Stimulated activated CD8-positive, alpha-beta memory T cell treated with anti-CD3 and anti-CD28 coated beads, Interleukin-2, amount 100 ng/mL, for 48 hours (primary cell): ENCODE results near the gene ISCU.
"Not testable (repeated sequence)": the region's sequence is repeated elsewhere in the genome, so short reads cannot be mapped to it uniquely, and the experiment has no call there.

Experiments used
- DNase-seq, 2 donors: peaks; one replicate each; pipeline ENCODE4 v3.0.0-alpha.2; 2020; ENCODE audit warnings: low read depth in 2 of 2

ISCU gene

GRCh38 chr12:108589028-108589839 is 26.8 kb downstream of the ISCU start:
- DNase-seq: no peak

GRCh38 chr12:108589840-108590229 is 27.4 kb downstream of the ISCU start:
- DNase-seq: no peak

- not testable (repeated sequence) for DNase-seq
Observed at GRCh38 chr12:108590463-108590862, 28.1 kb downstream of the ISCU start.

- DNase-seq: no peak
Observed at GRCh38 chr12:108591267-108591980, 29.0 kb downstream of the ISCU start.

GRCh38 chr12:108592033-108592909 is 29.9 kb downstream of the ISCU start:
- DNase-seq: no peak

GRCh38 chr12:108594323-108594903 is 32.0 kb downstream of the ISCU start:
- no peak for DNase-seq

GRCh38 chr12:108594960-108595710 is 32.7 kb downstream of the ISCU start:
- DNase-seq: no peak

GRCh38 chr12:108595711-108596647 is 33.6 kb downstream of the ISCU start:
- no peak for DNase-seq

- DNase-seq: no peak
Observed at GRCh38 chr12:108596854-108597558, 34.6 kb downstream of the ISCU start.

- DNase-seq: no peak
Observed at GRCh38 chr12:108597559-108598471, 35.4 kb downstream of the ISCU start, which contains the start of gene TMEM119. TSS of gene TMEM119 (minus strand) at chr12:108598084. CDS start at chr12:108592383, 5,701 bp downstream.

GRCh38 chr12:108598553-108599250 is 36.3 kb downstream of the ISCU start:
- no peak for DNase-seq

- DNase-seq: no peak
Observed at GRCh38 chr12:108599541-108599940, 37.1 kb downstream of the ISCU start.

- no peak for DNase-seq
Observed at GRCh38 chr12:108599948-108600701, 37.7 kb downstream of the ISCU start.

- DNase-seq: no peak
Observed at GRCh38 chr12:108600702-108601007, 38.3 kb downstream of the ISCU start.

- no peak for DNase-seq
Observed at GRCh38 chr12:108602209-108602705, 39.9 kb downstream of the ISCU start.

- no peak for DNase-seq
Observed at GRCh38 chr12:108602976-108603704, 40.7 kb downstream of the ISCU start.
